Type B pancreatic cell (in vitro differentiated cells): ENCODE measurements around the gene SCAP. TPM values are rescaled to one million over a fixed set of nuclear protein-coding genes. Genes with fewer than 3 reads are reported as not detected.

Experiments
- DNase-seq: peaks from one replicate; pipeline ENCODE4 v3.0.0; 2021; ENCODE audit warnings: mixed read lengths; ENCODE audit not compliant: unreplicated experiment; ENCODE audit errors: extremely low spot score
- H3K27ac Mint-ChIP-seq: 2 replicates; pipeline ENCODE4 v1.8.0; 2021; ENCODE audit warnings: mild to moderate bottlenecking, mixed read lengths
- H3K27me3 Mint-ChIP-seq: 2 replicates; pipeline ENCODE4 v1.8.0; 2021; ENCODE audit warnings: mixed read lengths
- H3K36me3 Mint-ChIP-seq: 2 replicates; pipeline ENCODE4 v1.8.0; 2021; ENCODE audit warnings: mixed read lengths
- H3K4me1 Mint-ChIP-seq: one replicate; pipeline ENCODE4 v1.8.0; 2021; ENCODE audit warnings: mixed read lengths; ENCODE audit not compliant: unreplicated experiment
- H3K4me3 Mint-ChIP-seq: 2 replicates; pipeline ENCODE4 v1.8.0; 2021; ENCODE audit warnings: mild to moderate bottlenecking, mixed read lengths
- H3K9me3 Mint-ChIP-seq: 2 replicates; pipeline ENCODE4 v1.8.0; 2021; ENCODE audit warnings: mixed read lengths
- total RNA-seq: library from RNA; stranded (reverse); gene quantifications from 2 replicates; pipeline ENCODE4 v1.2.1, GENCODE V29; 2021; ENCODE audit warnings: low replicate concordance
- TF ChIP-seq, protein P1 (sequence below): fragments of 200-600 bp; sonication (generic); conservative IDR thresholded peaks from 2 replicates; pipeline ENCODE4 v1.5.0; 2021; ENCODE audit warnings: antibody characterized with exemption, mild to moderate bottlenecking

The SCAP gene
- total RNA-seq, 1 donor from 2014 or later = 106 TPM

DNA sequence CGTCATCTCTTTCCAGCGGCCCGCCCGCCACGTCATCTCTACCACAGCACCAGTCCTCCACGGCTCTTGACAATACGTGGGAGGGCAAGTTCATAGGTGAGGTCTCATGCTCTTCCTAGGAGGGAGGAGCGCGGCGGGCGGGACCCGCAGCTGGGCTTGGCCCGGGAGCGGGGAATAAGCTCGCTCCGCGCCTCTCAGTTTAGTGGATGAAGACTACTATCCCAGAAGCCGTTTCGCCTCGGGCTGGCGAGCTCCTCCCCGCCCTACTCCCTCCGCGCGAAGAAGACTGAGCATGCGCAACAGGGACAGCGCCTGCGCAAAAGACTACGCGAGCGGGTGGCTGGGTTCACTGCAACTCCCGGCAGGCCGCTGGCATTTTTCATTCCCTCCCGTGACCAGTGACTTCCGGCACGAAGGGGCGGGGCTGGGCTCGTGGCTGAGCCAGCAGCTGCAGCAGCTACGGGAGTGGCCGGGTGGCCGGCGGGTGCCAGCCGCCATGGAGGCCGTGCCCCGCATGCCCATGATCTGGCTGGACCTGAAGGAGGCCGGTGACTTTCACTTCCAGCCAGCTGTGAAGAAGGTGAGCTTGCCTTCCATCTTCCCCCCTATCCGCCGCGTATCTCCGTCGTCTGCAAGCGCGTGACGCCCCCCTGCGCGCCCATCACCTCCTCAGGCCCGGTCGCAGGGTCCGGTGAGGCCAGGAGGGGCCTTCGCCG is 95.0 kb downstream of the SCAP start, which contains the start of gene PTPN23:
Gene PTPN23 (plus strand): TSS at position 421 of the 716 bp plus-strand sequence. CDS start 76 bp downstream, at position 497.
- H3K4me3 Mint-ChIP-seq = peak within 1 kb of the TSS; percentile 100
- DNase-seq = peak; percentile 100
- no peaks in the 10 kb centered on the region for H3K27me3 Mint-ChIP-seq
- TF ChIP-seq, protein P1, sequence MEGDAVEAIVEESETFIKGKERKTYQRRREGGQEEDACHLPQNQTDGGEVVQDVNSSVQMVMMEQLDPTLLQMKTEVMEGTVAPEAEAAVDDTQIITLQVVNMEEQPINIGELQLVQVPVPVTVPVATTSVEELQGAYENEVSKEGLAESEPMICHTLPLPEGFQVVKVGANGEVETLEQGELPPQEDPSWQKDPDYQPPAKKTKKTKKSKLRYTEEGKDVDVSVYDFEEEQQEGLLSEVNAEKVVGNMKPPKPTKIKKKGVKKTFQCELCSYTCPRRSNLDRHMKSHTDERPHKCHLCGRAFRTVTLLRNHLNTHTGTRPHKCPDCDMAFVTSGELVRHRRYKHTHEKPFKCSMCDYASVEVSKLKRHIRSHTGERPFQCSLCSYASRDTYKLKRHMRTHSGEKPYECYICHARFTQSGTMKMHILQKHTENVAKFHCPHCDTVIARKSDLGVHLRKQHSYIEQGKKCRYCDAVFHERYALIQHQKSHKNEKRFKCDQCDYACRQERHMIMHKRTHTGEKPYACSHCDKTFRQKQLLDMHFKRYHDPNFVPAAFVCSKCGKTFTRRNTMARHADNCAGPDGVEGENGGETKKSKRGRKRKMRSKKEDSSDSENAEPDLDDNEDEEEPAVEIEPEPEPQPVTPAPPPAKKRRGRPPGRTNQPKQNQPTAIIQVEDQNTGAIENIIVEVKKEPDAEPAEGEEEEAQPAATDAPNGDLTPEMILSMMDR = no peak
- H3K9me3 Mint-ChIP-seq = no peaks in the 10 kb centered on the region
- H3K36me3 Mint-ChIP-seq = peaks cover 12% of the 10 kb centered on the region
- H3K27ac Mint-ChIP-seq = peak within 1 kb of the TSS; percentile 100
- peaks cover 31% of the 10 kb centered on the region for H3K4me1 Mint-ChIP-seq

- no peaks in the 10 kb centered on the region for H3K9me3 Mint-ChIP-seq
- H3K4me3 Mint-ChIP-seq = peak overlapping the region; percentile 100
- peaks cover 9% of the 10 kb centered on the region for H3K36me3 Mint-ChIP-seq
- H3K27ac Mint-ChIP-seq = peak overlapping the region; percentile 100
- TF ChIP-seq, protein P1 = no peak
- H3K4me1 Mint-ChIP-seq = peaks cover 28% of the 10 kb centered on the region
- no peaks in the 10 kb centered on the region for H3K27me3 Mint-ChIP-seq
- no peak for DNase-seq
Observed at GRCh38 chr3:47380026-47380600, 95.6 kb downstream of the SCAP start.

DNA sequence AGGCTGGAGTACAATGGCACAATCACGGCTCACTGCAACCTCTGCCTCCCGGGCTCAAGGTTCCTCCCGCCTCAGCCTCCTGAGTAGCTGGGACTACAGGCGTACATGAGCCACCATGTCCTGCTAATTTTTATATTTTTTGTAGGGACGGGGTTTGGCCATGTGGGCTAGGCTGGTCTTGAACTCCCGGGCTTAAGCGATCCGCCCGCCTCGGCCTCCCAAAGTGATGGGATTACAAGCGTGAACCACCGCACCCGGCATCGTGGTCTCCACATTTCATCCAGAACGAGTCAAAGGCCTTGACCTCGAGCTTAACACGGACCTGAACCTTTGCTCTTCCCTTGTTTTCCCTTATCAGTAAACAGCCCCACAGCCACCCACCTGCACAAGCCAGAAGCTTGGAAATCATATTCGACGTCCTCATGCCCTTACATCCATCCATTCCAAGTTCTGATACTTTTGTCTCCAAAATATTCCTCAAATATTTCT is 96.3 kb downstream of the SCAP start:
- TF ChIP-seq, protein P1 = no peak
- peak overlapping the region; percentile 100 for H3K27ac Mint-ChIP-seq

GRCh38 chr3:47378869-47379268 is 96.9 kb downstream of the SCAP start:
- Mint-ChIP-seq H3K27me3 (no peaks in the 10 kb centered on the region), H3K4me3 (peak overlapping the region; percentile 25), H3K9me3 (no peaks in the 10 kb centered on the region), H3K4me1 (peaks cover 28% of the 10 kb centered on the region), H3K36me3 (peaks cover 9% of the 10 kb centered on the region), H3K27ac (peak overlapping the region; percentile 43)
- TF ChIP-seq, protein P1 = no peak
- no peak for DNase-seq

More for the DNA sequence above, 96.3 kb downstream of the SCAP start:
- H3K9me3 Mint-ChIP-seq = no peaks in the 10 kb centered on the region
- peaks cover 9% of the 10 kb centered on the region for H3K36me3 Mint-ChIP-seq
- peak overlapping the region; percentile 100 for H3K4me3 Mint-ChIP-seq
- peaks cover 28% of the 10 kb centered on the region for H3K4me1 Mint-ChIP-seq
- H3K27me3 Mint-ChIP-seq = no peaks in the 10 kb centered on the region
- no peak for DNase-seq

DNA sequence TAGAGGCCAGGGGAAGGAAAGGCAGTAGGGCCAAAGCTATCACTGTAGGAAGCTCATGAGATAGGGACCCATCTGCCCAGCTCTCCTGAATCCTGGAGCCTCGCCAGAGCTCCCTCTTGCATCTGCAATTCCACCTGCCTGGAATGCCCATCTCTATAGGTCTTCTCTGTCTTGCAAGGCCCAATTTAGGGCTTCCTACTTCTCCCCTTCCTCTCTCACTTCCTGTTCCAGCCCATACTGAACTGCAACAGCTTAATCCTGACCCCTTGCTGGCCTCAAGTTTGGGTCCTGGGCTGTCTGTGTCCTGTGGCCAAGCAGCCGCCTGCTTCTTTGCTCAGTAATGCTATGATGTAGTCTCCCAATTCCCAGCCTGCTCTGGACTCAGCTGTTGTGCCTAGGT is 98.6 kb downstream of the SCAP start:
- Mint-ChIP-seq H3K36me3 (peaks cover 4% of the 10 kb centered on the region), H3K27me3 (peaks cover 7% of the 10 kb centered on the region), H3K4me3 (no peak overlapping the region), H3K27ac (no peak overlapping the region), H3K4me1 (peaks cover 21% of the 10 kb centered on the region), H3K9me3 (no peaks in the 10 kb centered on the region)
- TF ChIP-seq, protein P1 = no peak
- DNase-seq = no peak
